Omental fat pad (tissue), 4 donors: ENCODE results near the gene SCFD2. TPM values are rescaled to one million over a fixed set of nuclear protein-coding genes. Genes with fewer than 3 reads are reported as not detected.

Source experiments
- ATAC-seq: fragments of 150-250 bp; one replicate; pipeline ENCODE4 v1.9.1; 2016; ENCODE audit warnings: mild to moderate bottlenecking, moderate library complexity; ENCODE audit not compliant: low FRiP score
- DNase-seq: peaks from one replicate; pipeline ENCODE4 v3.0.0-alpha.2; 2019; ENCODE audit warnings: low spot score
- total RNA-seq, 4 donors: library from RNA; depleted of rRNA; stranded (reverse); fragments of >200 nt; gene quantifications; one replicate each; pipeline ENCODE4 v1.1.0, GENCODE V29; 2016
- TF ChIP-seq, protein P1 (sequence below), 3 donors: fragments of 450-650 bp; IDR thresholded peaks; one replicate each; pipeline ENCODE4 v1.5.1; 2016 to 2017; ENCODE audit warnings: antibody characterized with exemption in 3 of 3, mild to moderate bottlenecking in 3 of 3, moderate library complexity in 2 of 3

The SCFD2 gene
- total RNA-seq, 4 donors from 2014 or later, result 26.4 to 65.6 (median 28.4) TPM

DNA sequence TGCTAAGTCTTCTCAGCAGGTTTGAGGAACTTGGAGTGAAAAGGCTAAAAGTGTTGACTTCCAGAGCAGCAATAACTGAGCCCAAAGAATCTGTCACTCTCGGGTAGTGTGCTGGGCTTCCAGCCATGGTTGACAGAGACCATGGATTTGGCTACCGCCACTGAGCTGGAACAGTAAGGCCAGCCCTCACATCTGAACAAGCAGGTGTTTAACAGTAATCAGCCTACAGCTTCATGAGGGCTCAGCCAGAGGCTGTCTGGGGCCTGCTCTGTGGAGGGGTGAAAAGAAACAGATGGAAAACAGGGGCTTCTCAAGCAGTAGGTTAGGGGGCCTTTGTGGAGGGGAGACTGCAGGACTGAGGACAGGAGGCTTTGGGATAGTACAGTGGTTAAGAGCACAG lies 488.8 kb downstream of the SCFD2 start:
- DNase-seq (no peak), ATAC-seq (peak; percentile 13)
- TF ChIP-seq, protein P1, sequence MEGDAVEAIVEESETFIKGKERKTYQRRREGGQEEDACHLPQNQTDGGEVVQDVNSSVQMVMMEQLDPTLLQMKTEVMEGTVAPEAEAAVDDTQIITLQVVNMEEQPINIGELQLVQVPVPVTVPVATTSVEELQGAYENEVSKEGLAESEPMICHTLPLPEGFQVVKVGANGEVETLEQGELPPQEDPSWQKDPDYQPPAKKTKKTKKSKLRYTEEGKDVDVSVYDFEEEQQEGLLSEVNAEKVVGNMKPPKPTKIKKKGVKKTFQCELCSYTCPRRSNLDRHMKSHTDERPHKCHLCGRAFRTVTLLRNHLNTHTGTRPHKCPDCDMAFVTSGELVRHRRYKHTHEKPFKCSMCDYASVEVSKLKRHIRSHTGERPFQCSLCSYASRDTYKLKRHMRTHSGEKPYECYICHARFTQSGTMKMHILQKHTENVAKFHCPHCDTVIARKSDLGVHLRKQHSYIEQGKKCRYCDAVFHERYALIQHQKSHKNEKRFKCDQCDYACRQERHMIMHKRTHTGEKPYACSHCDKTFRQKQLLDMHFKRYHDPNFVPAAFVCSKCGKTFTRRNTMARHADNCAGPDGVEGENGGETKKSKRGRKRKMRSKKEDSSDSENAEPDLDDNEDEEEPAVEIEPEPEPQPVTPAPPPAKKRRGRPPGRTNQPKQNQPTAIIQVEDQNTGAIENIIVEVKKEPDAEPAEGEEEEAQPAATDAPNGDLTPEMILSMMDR (IDR thresholded peaks at IDR 0.05), result no peak

GRCh38 chr4:52876069-52876468 lies 489.8 kb downstream of the SCFD2 start:
- DNase-seq (no peak), ATAC-seq (no peak)
- TF ChIP-seq, protein P1 (IDR thresholded peaks at IDR 0.05), result no peak

GRCh38 chr4:52874948-52875347 lies 490.9 kb downstream of the SCFD2 start:
- ATAC-seq (no peak), DNase-seq (no peak)
- TF ChIP-seq, protein P1 (IDR thresholded peaks at IDR 0.05), result no peak

DNA sequence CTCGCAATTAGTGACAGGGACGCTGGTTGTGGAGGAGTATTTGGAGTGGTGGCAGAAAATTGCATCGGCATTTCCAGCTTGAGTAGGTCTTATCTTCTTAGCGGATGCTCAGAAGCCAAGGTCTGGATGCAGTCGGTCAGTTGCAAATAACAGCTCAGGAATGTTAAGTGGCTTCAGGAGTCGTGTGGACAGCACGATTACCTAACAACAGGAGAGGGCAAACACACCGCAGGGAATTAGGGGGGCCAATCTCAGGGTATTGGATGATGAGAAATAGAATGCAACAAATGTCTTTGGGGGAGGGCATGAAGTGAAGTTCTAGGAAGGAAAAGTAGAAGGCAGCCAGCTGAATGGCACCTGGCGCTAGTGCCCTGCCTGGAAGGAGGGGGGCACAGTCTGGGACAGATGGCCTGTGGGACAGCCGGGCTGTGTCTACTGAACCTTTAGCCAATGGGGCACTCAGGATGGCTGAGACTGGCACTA lies 492.0 kb downstream of the SCFD2 start:
- DNase-seq (no peak), ATAC-seq (no peak)
- TF ChIP-seq, protein P1 (IDR thresholded peaks at IDR 0.05), result no peak

GRCh38 chr4:52873191-52873590 lies 492.7 kb downstream of the SCFD2 start:
- ATAC-seq (no peak), DNase-seq (no peak)
- TF ChIP-seq, protein P1 (IDR thresholded peaks at IDR 0.05), result no peak

GRCh38 chr4:52870225-52870624 lies 495.6 kb downstream of the SCFD2 start:
- DNase-seq, result no peak
- TF ChIP-seq, protein P1 (IDR thresholded peaks at IDR 0.05), result no peak
- ATAC-seq, result no peak

GRCh38 chr4:52869656-52870055 lies 496.2 kb downstream of the SCFD2 start:
- no peak for ATAC-seq
- TF ChIP-seq, protein P1 (IDR thresholded peaks at IDR 0.05), result no peak
- DNase-seq, result no peak
